ENCODE measurements around the gene PALD1. TPM values are rescaled to one million over a fixed set of nuclear protein-coding genes. Genes with fewer than 3 reads are reported as not detected.

Gene PALD1
- polyA plus RNA-seq, 3 donors = 0.04 to 0.11 TPM; not detected in 1

DNA sequence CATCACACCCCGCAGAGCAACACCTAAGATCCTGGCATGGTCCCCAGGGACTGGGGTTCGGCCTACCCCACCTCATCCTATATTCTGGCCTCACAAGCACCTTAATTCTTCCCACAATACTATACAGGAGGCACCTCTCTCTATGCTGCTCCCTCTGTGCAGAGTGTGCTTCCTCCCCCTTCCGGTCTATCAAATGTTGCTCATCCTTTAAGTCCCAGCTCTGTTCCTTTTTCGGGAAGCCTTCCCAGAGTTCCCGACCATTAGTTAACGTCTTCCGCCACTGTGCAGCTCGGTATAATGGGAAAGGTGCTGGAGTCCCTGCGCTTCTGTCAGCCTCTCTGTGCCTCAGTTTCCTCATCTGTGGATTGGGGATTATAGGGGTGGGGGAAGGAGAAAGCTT, 21.8 kb downstream of the PALD1 start:
- no peak for DNase-seq
- peaks cover 0 to 7% (median 5%) of the 10 kb centered on the region in 3 donors for H3K27me3 Mint-ChIP-seq (ENCODE audit: low read depth in 3 of 3)
- no peaks in the 10 kb centered on the region for H3K27me3 ChIP-seq (ENCODE audit: control insufficient read depth in 2 of 2, insufficient read depth in 2 of 2, low read length in 2 of 2)
- H3K4me1 ChIP-seq (ENCODE audit: control insufficient read depth in 1 of 2, insufficient read depth in 2 of 2, low read length in 2 of 2) = peaks cover 9 to 11% of the 10 kb centered on the region in 2 donors
- H4K20me1 ChIP-seq (ENCODE audit: insufficient read depth, low read length) = no peaks in the 10 kb centered on the region
- peaks cover 27% of the 10 kb centered on the region for H3K4me1 Mint-ChIP-seq
- no peak for TF ChIP-seq CTCF (IDR thresholded peaks at IDR 0.05)
- 97% methylated on average over 8 of the region's 9 CpGs for WGBS (ENCODE audit: insufficient coverage)
- peak overlapping the region; percentile 70 for H2AFZ ChIP-seq (ENCODE audit: insufficient read depth, low read depth, low read length, poor library complexity, severe bottlenecking)
- H3K4me3 ChIP-seq (replicated peaks in 1 of 3; ENCODE audit: low read depth in 2 of 3, low read length in 3 of 3) = peak overlapping the region in 1 of 3 experiments; percentile 26
- peak overlapping the region; percentile 35 for H3K4me2 ChIP-seq (replicated peaks; ENCODE audit: extremely low read depth, low read length, poor library complexity, severe bottlenecking)
- H3K79me2 ChIP-seq (ENCODE audit: insufficient read depth, low read length) = no peaks in the 10 kb centered on the region
- no peaks in the 10 kb centered on the region for H3K36me3 Mint-ChIP-seq
- no peaks in the 10 kb centered on the region for H3K9me3 ChIP-seq (replicated peaks in 1 of 2; ENCODE audit: control insufficient read depth in 1 of 2, insufficient read depth in 1 of 2, low read length in 2 of 2)
- H3K9ac ChIP-seq (ENCODE audit: insufficient read depth, low read length, poor library complexity, severe bottlenecking) = no peak overlapping the region
- peaks cover 0 to 3% (median 0%) of the 10 kb centered on the region in 7 donors for H3K9me3 Mint-ChIP-seq
- no peak overlapping the region for H3K27ac ChIP-seq (ENCODE audit: low read depth in 1 of 2, low read length in 2 of 2)
- H3K4me3 Mint-ChIP-seq = peak overlapping the region in 1 of 2 donors; percentile 59
- intact Hi-C loops (cut with micrococcal nuclease) = no loop called here
- peak overlapping the region in 1 of 7 donors; percentile 81 for H3K27ac Mint-ChIP-seq
- H3K36me3 ChIP-seq (replicated peaks in 1 of 2; ENCODE audit: control insufficient read depth in 1 of 2, insufficient read depth in 2 of 2, low read length in 2 of 2) = no peaks in the 10 kb centered on the region

GRCh38 chr10:70500812-70501301, 22.3 kb downstream of the PALD1 start:
- Histone ChIP-seq H3K79me2 (ENCODE audit: insufficient read depth, low read length) (no peaks in the 10 kb centered on the region), H3K36me3 (replicated peaks in 1 of 2; ENCODE audit: control insufficient read depth in 1 of 2, insufficient read depth in 2 of 2, low read length in 2 of 2) (no peaks in the 10 kb centered on the region), H3K4me2 (replicated peaks; ENCODE audit: extremely low read depth, low read length, poor library complexity, severe bottlenecking) (peak overlapping the region; percentile 35), H3K27me3 (ENCODE audit: control insufficient read depth in 2 of 2, insufficient read depth in 2 of 2, low read length in 2 of 2) (no peaks in the 10 kb centered on the region), H4K20me1 (ENCODE audit: insufficient read depth, low read length) (no peaks in the 10 kb centered on the region), H3K9me3 (replicated peaks in 1 of 2; ENCODE audit: control insufficient read depth in 1 of 2, insufficient read depth in 1 of 2, low read length in 2 of 2) (no peaks in the 10 kb centered on the region), H3K27ac (ENCODE audit: low read depth in 1 of 2, low read length in 2 of 2) (no peak overlapping the region), H2AFZ (ENCODE audit: insufficient read depth, low read depth, low read length, poor library complexity, severe bottlenecking) (peak overlapping the region; percentile 70), H3K4me1 (ENCODE audit: control insufficient read depth in 1 of 2, insufficient read depth in 2 of 2, low read length in 2 of 2) (peaks cover 9 to 11% of the 10 kb centered on the region in 2 donors), H3K9ac (ENCODE audit: insufficient read depth, low read length, poor library complexity, severe bottlenecking) (no peak overlapping the region), H3K4me3 (replicated peaks in 1 of 3; ENCODE audit: low read depth in 2 of 3, low read length in 3 of 3) (peak overlapping the region in 1 of 3 experiments; percentile 26)
- intact Hi-C loops (cut with micrococcal nuclease) = no loop called here
- Mint-ChIP-seq H3K27me3 (ENCODE audit: low read depth in 3 of 3) (peaks cover 0 to 4% (median 2%) of the 10 kb centered on the region in 3 donors), H3K4me1 (peaks cover 22% of the 10 kb centered on the region), H3K9me3 (no peaks in the 10 kb centered on the region), H3K27ac (peak overlapping the region in 1 of 7 donors; percentile 81), H3K4me3 (peak overlapping the region in 1 of 2 donors; percentile 59), H3K36me3 (no peaks in the 10 kb centered on the region)
- DNase-seq = no peak
- no CpG with 5 or more reads among the region's 4 CpGs for WGBS (ENCODE audit: insufficient coverage)
- no peak for TF ChIP-seq CTCF (IDR thresholded peaks at IDR 0.05)
